ENCODE data around the gene DNAH5.

Gene DNAH5

GRCh38 chr5:13909271-13909670 lies 35.2 kb downstream of the DNAH5 start:
- TF ChIP-seq CTCF (IDR thresholded peaks at IDR 0.05; ENCODE audit: low read length, missing control alignments), result no peak
- no peak for DNase-seq (ENCODE audit: low read depth)
- H3K4me3 ChIP-seq (replicated peaks; ENCODE audit: low read depth, low read length), result no peak overlapping the region

GRCh38 chr5:13898569-13898968 lies 45.9 kb downstream of the DNAH5 start:
- no peak for DNase-seq (ENCODE audit: low read depth)
- H3K4me3 ChIP-seq (replicated peaks; ENCODE audit: low read depth, low read length), result no peak overlapping the region
- no peak for TF ChIP-seq CTCF (IDR thresholded peaks at IDR 0.05; ENCODE audit: low read length, missing control alignments)

- no peak for DNase-seq (ENCODE audit: low read depth)
- no peak for TF ChIP-seq CTCF (IDR thresholded peaks at IDR 0.05; ENCODE audit: low read length, missing control alignments)
- H3K4me3 ChIP-seq (replicated peaks; ENCODE audit: low read depth, low read length), result no peak overlapping the region
These were observed 66.1 kb downstream of the DNAH5 start for GRCh38 chr5:13878357-13878756.

GRCh38 chr5:13866792-13867191 lies 77.7 kb downstream of the DNAH5 start:
- DNase-seq (ENCODE audit: low read depth), result peak; percentile 30
- no peak overlapping the region for H3K4me3 ChIP-seq (replicated peaks; ENCODE audit: low read depth, low read length)
- no peak for TF ChIP-seq CTCF (IDR thresholded peaks at IDR 0.05; ENCODE audit: low read length, missing control alignments)

- no peak for TF ChIP-seq CTCF (IDR thresholded peaks at IDR 0.05; ENCODE audit: low read length, missing control alignments)
- DNase-seq (ENCODE audit: low read depth), result no peak
These were observed 79.2 kb downstream of the DNAH5 start for GRCh38 chr5:13865312-13865711.

GRCh38 chr5:13860146-13860545 lies 84.3 kb downstream of the DNAH5 start:
- no peak for TF ChIP-seq CTCF (IDR thresholded peaks at IDR 0.05; ENCODE audit: low read length, missing control alignments)
- no peak for DNase-seq (ENCODE audit: low read depth)
- no peak overlapping the region for H3K4me3 ChIP-seq (replicated peaks; ENCODE audit: low read depth, low read length)

More at GRCh38 chr5:13865312-13865711, 79.2 kb downstream of the DNAH5 start:
- H3K4me3 ChIP-seq (replicated peaks; ENCODE audit: low read depth, low read length), result no peak overlapping the region

- no peak for TF ChIP-seq CTCF (IDR thresholded peaks at IDR 0.05; ENCODE audit: low read length, missing control alignments)
- no peak overlapping the region for H3K4me3 ChIP-seq (replicated peaks; ENCODE audit: low read depth, low read length)
- DNase-seq (ENCODE audit: low read depth), result no peak
These were observed 85.0 kb downstream of the DNAH5 start for GRCh38 chr5:13859270-13860065.
